SW 1271 (cell line): ENCODE measurements around the gene CCDC92B.

Experiments used
- DNase-seq, 2 experiments: peaks; one replicate each; lab custom pipeline; 2025; lab: John Stamatoyannopoulos, UW

The CCDC92B gene

DNA sequence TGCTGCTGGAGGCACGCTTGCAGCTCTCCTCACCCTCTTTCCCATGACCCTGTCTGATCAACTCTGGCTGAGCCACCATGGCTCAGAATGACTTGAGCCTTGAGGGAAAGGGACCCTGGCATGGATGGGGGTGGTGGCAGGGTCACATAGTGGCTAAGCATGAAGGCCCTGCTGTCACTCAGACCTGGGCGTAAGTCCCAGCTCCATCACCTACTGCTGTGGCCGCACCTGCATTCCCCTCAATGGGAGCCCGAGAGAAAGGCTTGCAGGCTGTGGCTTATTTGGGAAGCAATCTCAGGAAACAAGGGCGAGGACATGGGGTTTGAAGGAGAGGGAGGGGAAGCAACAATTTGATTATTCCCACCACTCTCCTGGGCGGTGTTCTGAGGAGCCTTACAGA lies 29.0 kb upstream of the CCDC92B start:
- no peak for DNase-seq

DNA sequence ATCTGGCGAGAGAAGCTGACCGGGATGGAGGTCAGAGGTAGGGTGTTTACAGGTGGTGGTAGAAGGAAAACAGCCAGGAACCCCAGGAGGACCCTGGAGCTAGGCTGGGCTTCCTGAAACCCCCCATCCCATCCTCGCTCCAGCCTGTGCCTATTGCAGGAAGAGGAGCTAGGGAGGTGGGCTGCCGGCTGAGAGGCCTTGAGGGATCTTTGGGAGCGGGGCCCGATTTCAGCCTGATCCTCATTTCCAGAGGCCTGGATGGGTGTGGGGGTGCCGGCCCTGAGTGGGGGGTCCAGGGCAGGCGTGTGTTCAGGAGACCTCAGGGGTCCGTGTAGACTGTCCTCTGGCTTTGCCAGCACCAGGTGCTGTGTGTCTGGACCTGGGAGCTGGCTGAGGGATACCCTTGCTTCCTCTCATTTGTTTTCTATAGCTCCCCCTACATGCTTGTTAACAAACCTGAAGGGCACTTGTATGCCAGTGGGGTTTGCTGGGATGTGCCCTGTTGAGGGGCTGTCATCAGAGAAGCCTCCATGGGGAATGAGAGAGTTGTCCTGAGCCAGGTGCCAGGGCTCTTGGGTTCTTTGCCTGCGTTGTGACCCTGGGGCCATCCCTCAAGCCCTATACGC lies 27.9 kb upstream of the CCDC92B start:
- DNase-seq = no peak

DNA sequence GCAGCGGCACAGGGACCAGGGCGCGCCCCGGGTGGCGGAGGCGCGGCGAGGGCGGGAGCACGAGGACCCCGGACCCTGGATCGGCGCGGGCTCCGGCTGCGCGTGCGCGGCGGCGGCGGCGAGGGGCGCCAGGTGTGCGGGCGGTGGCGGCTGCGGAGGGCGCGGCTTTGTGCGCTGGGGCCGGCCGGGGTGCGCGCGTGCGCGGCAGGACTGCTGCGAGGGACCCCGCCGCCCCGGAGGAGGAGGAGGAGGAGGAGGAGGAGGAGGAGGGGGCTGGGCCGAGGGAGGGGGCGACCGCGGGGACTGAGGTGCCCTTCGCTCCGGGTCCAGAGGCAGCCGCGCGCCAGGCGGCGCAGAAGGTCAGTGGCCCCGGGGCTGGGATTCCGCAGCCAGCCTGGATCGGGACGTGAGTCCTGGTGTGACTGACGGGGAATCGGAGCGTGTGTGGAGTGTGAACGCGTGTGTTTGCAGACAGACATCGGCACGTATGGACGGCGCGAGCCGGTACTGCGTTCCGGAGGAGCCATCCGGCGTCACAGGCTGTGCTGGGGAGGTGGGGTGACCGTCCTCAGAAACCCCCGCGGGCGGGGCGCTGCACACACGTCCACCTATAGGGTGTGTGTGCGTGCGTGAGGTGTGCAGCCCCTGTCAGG lies 27.3 kb upstream of the CCDC92B start:
- DNase-seq = no peak

DNA sequence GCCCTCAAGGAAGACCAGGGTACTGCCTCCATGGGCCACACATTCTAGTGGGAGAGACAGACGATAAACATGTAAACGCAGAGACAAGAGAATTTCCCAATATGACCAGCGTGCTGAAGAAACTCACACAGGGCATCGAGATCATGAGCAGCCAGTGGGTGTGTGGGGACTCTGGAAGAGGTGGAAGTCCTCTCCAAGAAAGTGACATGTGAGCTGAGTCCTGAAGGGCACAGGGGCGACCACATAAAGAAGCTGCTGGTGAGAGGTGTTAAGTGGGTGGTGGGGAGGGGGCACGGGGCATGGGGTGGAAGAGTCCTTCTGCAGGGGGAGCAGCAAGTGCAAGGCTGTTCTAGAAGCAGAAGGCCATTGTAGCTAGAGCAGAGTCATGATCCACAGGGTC lies 25.8 kb upstream of the CCDC92B start:
- no peak for DNase-seq

DNA sequence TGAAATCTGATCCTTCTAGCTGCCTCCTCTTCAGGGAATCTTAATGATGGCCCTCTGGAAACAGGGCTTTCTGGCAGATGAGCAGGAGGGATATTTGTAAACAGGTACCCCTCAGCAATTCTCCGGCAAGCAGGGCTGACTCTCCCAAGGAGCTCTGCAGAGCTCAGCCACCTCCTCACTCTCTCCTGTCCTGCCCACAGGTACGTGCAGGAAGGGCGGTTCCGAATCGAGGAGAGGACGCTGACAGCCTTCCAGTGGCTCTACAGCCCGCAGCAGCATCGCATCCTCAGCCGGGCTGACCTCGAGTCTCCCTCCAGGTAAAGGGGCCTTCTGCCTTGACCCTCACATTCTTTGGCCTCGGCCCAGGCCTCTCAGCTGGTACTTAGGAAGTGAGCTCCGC lies 20.7 kb upstream of the CCDC92B start:
- no peak for DNase-seq

DNA sequence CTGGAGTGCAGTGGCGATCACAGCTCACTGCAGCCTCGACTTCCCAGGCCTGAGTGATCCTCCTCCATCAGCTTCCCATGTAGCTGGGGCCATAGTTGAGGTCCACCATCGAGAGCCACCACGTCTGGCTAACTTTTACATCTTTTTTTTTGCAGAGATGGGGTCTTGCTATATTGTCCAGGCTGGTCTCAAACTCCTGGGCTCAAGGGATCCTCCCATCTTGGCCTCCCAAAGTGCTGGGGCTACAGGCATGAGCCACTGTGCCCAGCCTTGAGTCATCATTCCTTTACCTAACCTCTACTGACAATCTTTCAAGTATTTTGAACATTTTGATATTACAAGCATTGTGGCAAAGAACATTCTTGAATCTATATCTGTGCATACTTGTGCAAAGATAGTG lies 9.4 kb upstream of the CCDC92B start:
- DNase-seq = no peak

DNA sequence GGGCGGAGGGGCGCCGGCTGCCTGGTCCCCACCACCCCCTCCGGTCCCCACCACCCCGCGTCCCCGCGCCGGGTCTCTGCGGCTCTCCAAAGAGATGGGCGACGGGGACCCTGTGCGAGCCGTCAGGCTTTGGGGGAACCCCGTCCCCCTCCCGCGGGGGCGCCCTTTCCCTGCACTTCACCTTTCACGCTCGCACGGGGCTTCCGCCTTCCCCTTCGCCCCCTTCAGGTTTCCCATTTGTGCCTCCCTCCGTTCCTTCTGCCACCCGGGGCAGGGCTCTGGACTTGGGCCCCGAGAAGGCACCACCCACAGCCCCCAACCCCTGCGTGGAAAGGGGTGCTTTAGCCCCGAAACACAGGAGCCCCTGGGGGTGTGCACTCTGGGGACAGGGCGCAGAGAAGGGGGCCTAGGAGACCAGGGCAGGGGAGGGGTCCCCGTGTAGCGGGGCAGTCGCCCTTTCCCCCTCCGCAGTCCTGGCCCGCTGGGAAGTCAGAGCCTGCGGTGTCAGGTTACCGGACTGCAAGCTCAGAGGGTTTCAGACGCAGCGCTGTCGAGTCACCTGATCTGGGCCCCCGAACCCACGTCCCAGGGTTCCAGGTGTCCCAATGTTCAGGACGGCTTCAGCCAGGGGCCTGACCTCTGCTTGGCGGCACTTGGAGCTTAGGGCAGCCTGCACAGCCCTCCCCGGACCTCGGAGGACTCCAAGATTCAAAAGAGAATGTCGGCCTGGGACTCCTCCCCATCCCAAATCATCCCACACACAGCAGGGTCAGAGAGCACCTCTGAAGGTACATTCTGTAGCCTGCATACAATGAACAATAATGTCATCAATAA lies 6.7 kb upstream of the CCDC92B start:
- DNase-seq = no peak

DNA sequence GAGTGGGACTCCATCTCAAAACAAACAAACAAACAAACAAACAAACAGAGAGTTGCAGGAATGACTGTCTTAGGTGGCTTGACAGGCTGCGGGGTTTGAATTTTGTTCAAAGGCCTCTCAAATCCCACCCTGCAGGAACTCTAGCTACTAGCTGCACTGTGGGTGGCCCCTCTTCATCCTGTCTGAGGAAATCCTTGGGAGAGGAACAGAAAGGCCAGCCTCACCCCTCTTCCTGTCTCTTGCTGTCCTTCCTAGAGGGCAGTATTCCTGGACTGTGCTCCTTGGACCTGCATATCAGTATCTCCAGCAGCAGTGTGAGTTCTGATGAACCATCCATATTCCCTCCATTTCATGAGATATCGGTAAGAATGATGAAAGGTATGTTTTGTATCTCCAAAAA lies 2.0 kb upstream of the CCDC92B start:
- DNase-seq = no peak

DNA sequence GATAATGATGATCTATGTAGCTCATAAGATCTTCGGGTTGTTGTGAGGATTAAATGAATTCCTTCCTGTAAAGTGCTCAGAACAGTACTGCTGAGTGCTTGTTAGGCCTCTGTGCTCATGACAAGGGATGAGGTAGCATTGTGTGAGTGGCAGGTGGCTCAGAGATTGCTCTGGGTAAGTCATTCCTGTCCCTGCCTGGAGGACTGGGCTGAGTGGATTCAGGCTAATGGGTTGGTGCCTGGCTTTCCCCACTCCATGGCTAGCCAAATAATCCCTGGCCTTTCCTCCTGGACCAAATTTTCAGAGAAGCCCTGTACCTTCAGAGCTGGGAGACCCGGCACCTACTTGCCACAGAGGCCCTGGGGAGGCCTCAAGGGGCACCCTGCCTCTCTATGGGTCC lies 1.3 kb upstream of the CCDC92B start:
- DNase-seq = no peak

DNA sequence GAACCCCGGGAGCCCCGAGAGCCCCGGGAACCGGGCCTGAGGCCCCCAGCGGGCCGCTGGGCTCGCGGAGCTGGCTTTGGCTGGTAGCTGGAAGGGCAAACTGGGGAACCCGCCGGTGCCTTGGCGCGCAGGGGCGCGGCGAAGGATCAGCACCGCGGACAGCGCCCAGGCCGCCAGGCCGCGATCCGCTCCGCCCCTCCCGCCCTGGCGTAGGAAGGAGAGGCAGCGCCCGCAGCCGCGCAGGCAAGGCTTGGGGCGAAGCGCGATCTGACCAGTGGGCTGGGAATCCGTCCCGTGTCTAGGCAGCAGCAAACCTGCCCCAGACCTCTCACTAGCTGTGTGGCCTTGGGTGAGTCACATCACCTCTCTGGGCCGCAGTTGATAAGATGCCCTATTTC lies 331 bp upstream of the CCDC92B start:
- peak in 1 of 2 experiments; percentile 16 for DNase-seq

DNA sequence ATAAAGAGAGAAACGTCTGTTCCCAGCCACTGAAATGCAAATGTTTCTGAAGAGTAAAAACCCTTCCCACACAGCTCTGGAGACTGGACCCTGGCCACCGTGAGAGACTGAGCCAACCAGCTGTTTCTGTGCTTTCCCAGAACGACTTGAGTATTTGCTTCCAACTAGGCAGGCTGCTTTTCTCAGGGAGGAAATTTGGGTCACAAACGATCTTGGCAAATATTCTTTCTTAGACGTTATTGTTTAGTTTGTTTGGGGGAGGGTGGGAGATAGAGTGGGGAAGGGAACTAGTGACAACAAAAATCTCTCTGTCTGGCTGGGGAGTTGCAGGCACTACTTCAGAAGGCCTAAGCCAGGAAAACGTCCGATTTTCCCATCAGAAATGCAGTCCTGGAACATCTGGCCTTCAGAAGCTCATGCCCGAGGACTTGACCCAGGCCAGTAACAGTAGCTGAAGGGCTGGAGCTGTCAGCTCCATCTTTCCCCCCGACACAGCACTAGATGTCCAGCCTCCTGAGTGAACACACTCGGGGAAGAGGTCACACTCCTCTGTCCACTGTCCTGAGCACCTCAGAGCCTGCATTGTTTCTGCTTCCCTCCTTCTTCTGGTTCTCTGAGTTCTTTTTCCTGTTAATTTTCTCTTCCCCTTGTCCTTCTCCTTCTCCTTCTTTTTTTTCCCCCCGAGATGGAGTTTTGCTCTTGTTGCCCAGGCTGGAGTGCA lies 4.0 kb downstream of the CCDC92B start:
- no peak for DNase-seq

DNA sequence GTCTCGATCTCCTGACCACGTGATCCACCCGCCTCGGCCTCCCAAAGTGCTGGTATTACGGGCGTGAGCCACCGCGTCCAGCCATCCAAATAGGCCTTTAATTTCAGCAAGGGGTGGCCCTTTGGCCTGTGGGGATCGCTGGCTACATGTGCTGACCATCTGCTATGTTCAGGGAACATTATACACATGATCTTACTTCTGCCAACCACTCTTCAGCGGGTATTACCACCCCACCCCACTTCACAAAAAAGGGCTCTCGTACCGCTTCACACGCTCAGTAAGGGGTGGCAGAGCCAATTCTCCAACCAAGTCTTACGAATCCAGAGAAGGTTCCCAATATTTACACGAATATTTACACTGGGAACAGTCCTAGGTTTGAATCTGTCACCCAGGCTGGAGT lies 11.8 kb downstream of the CCDC92B start:
- DNase-seq = no peak

DNA sequence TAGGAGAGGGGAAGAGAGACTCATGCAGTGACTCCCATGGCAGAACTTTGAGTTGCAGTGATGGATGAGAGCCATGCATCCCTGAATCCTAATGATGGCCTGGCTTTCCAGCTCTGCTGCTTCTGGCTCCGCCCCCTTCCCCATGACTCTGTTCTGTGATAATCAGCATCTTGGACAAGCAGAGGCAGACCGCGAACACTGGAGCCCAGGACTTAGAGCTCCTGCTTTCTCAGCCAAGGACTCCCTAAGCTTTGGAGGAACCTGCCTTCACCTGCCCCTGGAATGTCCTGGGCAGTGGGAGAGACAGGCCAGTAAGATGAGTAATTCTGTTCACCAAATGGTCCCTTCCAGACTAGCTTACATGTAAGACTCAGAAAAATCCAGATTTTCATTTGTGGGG lies 12.5 kb downstream of the CCDC92B start:
- DNase-seq = no peak

DNA sequence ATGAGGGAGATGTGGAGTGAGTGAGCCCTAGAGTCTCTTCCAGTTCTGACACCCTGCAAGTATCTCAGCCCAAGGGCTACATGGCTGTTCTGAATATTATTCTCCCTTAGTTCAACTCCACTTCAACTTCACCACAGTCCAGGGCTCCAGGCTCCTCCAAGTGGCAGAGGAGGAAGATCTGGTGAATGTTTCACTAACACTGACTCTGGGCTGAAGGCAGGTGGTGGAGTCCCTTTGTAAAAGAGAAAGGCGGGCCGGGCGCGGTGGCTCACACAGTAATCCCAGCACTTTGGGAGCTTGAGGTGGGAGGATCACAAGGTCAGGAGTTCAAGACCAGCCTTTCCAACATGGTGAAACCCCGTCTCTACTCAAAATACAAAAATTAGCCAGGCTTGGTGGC lies 13.6 kb downstream of the CCDC92B start:
- DNase-seq = no peak

DNA sequence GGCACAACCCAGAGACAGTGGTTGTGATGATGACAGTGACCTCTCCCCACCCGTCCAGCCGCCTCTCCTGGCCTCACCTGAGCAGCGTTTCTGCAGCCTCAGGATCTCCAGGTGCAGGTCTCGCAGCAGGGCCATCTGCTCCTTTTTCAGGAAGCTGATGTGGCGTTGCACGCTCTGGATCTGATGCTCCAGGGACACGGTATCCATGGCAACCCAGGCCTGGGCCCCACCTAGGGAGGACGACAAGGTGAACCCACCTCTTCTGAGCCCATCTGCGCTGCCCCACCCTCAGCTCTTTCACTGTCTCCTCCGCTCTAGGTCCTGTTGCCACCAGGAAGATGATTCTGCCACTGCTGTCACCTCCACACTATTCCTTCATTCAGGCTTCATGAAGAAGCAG lies 14.5 kb downstream of the CCDC92B start:
- DNase-seq = no peak

DNA sequence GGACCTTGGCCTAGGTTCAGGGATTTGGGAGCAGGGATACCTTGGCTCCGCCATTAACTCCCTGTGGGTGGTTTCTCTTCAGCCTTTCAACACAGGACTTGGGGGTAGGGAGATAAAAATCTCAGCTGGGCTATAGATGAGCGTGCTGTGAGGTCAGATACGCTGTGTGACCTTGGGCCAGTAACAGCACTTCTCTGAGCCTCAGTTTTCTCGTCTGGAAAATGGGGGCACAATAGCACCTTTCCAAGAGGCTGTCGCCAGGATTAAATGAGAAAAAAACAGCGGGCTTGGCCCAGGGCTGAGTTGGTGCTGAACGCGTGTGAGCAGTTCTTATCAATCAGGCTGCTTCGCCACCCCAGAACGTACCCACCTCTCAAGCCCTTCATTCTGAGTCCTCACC lies 17.6 kb downstream of the CCDC92B start:
- DNase-seq = no peak

DNA sequence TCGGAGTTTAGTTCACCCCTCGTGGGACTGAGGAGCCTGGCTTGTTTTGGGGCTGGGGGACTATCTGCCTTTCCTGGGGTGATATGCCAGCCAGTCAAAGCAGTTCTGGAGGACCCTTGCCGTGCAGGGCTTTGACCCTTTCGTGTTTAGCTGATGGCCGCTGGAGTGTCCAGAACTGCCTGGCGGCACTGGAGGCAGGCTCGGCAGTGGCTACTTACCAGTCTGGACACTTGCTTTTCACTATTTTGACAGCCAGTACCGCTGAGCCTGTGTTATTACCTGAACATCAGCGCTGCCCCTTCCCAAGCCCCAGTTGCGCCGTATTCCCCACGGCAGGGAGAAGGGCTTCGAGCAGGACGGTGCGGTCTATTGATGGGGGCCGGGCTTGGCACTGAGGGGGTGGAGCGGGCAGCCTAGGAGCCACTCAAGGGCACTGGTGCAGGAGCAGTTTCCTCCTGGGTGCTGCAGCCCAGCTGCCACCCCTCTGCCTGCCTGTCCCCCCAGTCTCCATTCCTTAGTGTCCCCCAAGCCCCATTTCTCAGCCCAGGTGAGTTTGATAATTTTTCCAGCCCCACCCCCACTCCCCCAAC lies 18.6 kb downstream of the CCDC92B start:
- DNase-seq = no peak

DNA sequence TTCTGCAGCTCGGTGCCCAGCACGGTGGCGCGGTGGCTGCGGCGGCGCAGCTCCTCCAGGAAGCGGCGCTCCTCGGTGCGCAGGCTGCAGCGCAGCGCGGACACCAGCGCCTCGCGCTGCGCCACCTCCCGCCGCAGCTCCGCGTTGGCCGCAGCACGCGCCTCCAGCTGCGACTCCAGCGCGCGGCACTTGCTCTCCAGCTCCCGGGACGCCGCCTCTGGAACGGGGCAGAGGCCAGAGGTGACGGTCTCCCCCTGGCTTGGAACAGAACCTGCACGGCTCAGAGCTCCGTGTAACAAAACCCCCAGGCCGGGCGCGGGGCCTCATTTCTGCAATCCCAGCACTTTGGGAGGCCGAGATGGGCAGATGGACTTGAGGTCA lies 24.7 kb downstream of the CCDC92B start:
- DNase-seq = no peak

DNA sequence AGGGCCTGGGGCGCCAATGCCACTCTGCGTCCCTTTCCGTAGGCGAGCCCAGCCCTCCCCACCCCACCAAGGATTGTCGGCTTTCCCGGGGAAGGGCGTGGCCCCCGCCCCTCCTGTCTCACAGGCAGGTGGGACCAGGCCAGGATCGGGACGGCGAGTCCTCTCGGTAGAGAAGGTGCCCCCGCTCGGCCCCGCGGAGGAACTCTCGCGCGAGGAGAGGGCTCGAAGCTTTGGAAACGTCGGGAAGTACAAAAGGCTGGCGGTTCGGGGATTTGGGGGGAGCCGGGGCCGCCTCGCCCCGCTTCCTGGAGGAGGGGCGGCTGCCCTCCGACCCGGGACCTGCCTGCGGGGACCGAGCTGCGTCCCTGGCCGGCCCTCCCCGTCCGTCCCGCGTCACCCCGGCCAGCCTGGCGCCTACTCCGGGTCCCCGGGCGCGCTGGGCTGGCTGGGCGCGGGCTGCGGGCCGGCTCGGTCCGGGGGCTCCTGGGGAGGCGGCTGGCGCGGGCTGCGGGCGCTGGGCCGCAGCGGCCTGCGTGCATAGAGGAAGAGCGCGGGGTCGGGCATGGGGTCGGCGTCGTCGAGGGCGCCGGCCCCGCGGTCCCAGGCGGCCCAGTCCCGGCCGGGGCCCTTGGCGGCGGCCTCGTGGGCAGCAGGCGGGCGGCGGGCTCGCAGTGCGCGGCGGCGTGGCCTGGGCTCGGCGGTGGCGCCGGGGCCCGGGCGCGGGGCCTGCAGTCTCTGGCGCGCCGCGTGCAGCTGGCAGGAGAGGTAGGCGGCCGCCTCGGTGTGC lies 25.3 kb downstream of the CCDC92B start:
- no peak for DNase-seq

DNA sequence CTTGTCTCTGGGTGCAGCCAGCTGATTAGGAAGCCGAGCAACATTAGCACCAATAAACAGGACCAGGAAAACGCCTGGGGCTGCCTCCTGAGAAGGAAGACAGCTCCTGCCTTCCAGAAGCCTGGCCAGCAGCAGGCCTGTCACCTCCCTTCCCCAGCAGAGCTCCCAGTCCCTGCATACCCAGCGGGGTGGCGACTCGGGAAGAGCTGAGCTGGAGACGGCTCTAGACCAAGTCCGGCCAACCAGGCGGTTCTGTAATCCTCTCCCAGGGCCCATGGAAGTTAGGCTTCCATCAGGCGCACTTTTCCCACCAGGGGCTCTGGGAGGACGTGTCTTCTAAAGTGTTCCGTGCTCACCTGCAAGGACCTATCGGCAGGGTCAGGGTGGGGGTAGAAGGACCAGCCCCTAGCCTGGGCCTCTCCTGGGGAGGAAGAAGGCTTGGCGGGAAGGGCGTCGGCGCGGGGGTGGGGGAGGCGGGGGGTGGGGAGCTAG lies 25.9 kb downstream of the CCDC92B start:
- no peak for DNase-seq

DNA sequence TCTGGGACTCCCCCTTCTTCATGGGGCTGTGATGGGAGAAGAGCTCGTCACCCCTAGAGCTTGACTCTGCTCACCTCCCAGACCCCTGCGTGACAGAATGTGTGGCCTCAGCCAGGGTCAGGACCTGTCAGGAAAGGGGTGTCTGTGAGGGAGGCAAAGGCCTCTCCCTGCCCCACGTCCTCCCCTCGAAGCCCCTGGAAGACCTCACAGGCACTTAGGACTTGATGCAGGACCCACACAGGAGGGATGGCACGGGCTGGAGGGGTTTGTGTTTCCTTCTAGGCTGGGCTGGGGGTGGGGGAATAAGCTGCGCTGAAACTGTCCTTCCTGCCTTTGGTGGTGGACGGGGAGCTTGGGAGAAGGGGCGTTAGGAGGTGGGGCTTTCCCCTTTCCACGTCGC lies 26.8 kb downstream of the CCDC92B start:
- DNase-seq = no peak
